AG10803 (cell line): Measurements from ENCODE around the gene HOXC13.

ENCODE experiments used
- DNase-seq: peaks from one replicate; pipeline ENCODE4 v3.0.0; 2010; ENCODE audit warnings: low read depth
- H3K4me3 ChIP-seq: 2 replicates; pipeline ENCODE4 v1.5.1; 2011; ENCODE audit warnings: mild to moderate bottlenecking, low read length, control low read depth
- TF ChIP-seq, protein P1 (sequence below): conservative IDR thresholded peaks from 2 replicates; pipeline ENCODE4 v1.5.1; 2011; ENCODE audit warnings: mild to moderate bottlenecking, low read length, control low read depth, inconsistent platforms

Gene HOXC13

DNA sequence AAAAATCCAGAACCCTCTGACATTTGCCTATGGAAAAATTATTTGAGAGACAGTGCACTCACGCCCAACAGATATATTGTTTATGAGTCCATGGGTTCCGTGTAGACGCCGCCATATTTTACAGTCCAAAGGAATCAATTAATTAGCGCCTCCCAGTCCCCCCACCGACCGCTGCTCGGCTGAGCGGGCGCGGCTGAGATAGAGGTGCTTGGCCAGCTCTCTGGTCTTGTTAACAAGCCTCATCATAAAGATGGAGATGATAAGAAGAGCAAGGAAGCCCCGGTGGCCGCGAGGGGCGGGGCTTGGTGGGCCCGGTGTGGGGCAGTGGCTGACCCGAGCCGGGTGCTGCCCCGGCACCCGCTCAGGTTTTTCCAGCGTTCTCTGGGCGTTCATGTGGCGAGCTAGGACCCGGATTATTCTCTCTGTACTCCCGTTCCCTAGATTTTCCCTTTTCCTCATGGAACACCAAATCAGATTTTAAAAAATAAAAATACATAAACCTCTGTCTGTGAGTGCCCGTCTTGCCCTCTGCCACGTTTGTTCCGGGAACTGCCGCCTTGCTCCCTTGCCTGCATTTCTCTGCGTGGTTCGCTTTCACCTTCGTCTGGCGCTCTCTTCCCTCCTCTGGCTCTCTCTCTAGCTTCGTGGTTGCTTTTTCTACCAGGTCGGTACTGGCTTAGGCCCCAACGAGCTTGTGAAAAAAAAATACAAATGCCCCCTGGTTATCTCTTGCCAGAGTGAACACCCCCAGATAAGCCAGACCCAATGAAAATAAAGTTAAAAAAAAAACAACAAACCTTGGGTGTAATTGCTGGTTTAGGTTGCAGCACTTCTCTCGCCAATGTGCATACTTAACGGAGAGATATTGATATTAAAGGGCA lies 25.0 kb downstream of the HOXC13 start:
- TF ChIP-seq, protein P1, sequence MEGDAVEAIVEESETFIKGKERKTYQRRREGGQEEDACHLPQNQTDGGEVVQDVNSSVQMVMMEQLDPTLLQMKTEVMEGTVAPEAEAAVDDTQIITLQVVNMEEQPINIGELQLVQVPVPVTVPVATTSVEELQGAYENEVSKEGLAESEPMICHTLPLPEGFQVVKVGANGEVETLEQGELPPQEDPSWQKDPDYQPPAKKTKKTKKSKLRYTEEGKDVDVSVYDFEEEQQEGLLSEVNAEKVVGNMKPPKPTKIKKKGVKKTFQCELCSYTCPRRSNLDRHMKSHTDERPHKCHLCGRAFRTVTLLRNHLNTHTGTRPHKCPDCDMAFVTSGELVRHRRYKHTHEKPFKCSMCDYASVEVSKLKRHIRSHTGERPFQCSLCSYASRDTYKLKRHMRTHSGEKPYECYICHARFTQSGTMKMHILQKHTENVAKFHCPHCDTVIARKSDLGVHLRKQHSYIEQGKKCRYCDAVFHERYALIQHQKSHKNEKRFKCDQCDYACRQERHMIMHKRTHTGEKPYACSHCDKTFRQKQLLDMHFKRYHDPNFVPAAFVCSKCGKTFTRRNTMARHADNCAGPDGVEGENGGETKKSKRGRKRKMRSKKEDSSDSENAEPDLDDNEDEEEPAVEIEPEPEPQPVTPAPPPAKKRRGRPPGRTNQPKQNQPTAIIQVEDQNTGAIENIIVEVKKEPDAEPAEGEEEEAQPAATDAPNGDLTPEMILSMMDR, result no peak
- DNase-seq, result no peak
- H3K4me3 ChIP-seq, result no peak overlapping the region

DNA sequence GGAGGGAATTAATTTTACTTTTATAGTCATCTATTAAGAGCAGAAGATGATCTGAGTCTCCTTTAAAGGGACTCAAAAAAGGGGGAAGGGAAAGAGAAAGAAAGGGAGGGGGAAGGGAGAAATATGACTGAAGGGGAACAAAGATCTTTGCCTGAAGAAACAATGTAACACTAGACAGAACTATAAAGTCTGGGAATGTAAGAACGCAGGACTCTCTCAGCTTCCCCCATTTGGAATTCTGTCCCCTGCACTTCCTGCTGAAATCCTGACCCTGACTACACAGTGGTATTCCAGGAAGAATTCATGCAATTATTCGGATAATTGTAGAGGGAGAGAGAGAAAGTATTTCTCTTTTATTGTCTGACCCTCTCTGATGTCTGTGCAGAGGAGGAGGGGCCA lies 25.7 kb downstream of the HOXC13 start:
- TF ChIP-seq, protein P1, result no peak
- DNase-seq, result no peak
- no peak overlapping the region for H3K4me3 ChIP-seq

- no peak for DNase-seq
- TF ChIP-seq, protein P1, result no peak
- no peak overlapping the region for H3K4me3 ChIP-seq
These were observed 26.9 kb downstream of the HOXC13 start for GRCh38 chr12:53965281-53966084.

- H3K4me3 ChIP-seq, result peak overlapping the region; percentile 29
- DNase-seq, result no peak
- TF ChIP-seq, protein P1, result no peak
These were observed 27.4 kb downstream of the HOXC13 start for GRCh38 chr12:53966085-53966384.

GRCh38 chr12:53966385-53967133 lies 27.9 kb downstream of the HOXC13 start:
- peak overlapping the region; percentile 29 for H3K4me3 ChIP-seq
- DNase-seq, result no peak
- TF ChIP-seq, protein P1, result no peak

- no peak overlapping the region for H3K4me3 ChIP-seq
- no peak for DNase-seq
- TF ChIP-seq, protein P1, result no peak
These were observed 28.8 kb downstream of the HOXC13 start for GRCh38 chr12:53967421-53967925.
